IMR-90 (cell line): ENCODE results near the gene LSM14B. TPM values are rescaled to one million over a fixed set of nuclear protein-coding genes. Genes with fewer than 3 reads are reported as not detected.

Experiments used
- ATAC-seq: fragments of 200-7000 bp; cut with Tn5 transposase; 2 replicates; pipeline ENCODE4 v1.9.1; 2020; ENCODE audit warnings: low read depth, mild to moderate bottlenecking, moderate library complexity
- BruUV-seq: library from RNA; stranded (reverse); fragments of 400-500 nt; replicated peaks from 2 replicates; lab custom pipeline; 2021; lab: Mats Ljungman, UMichigan
- CTCF ChIA-PET: fragments of 300-600 bp; formaldehyde crosslinking; extraction: SDS; loops from one replicate; lab custom pipeline; 2021; ENCODE audit warnings: antibody characterized with exemption; lab: Yijun Ruan, JAX
- POLR2A ChIA-PET: fragments of 300-600 bp; sonication (Branson Sonifier 250); formaldehyde crosslinking; loops from one replicate; lab custom pipeline; 2022; ENCODE audit warnings: antibody characterized with exemption; ENCODE audit not compliant: unreplicated experiment; lab: Charles Lee
- DNase-seq: peaks from one replicate; pipeline ENCODE4 v3.0.0; 2013
- H2AFZ ChIP-seq: replicated peaks from 2 replicates; pipeline ENCODE3; 2013; ENCODE audit warnings: low read length, mild to moderate bottlenecking; ENCODE audit not compliant: poor library complexity
- H2AK5ac ChIP-seq: 2 replicates; pipeline ENCODE4 v1.6.1; 2013; ENCODE audit warnings: low read depth, low read length, inconsistent platforms
- H2AK9ac ChIP-seq: replicated peaks from 2 replicates; pipeline ENCODE3; 2013; ENCODE audit warnings: mild to moderate bottlenecking, low read depth, low read length, moderate library complexity; ENCODE audit not compliant: poor library complexity
- H2BK120ac ChIP-seq: 2 replicates; pipeline ENCODE4 v1.6.1; 2013; ENCODE audit warnings: low read depth, low read length, inconsistent platforms
- H2BK15ac ChIP-seq: 3 replicates; pipeline ENCODE4 v1.6.1; 2013; ENCODE audit warnings: low read depth, low read length, inconsistent platforms
- H2BK20ac ChIP-seq: 2 replicates; pipeline ENCODE4 v1.6.1; 2013; ENCODE audit warnings: low read depth, mild to moderate bottlenecking, inconsistent platforms, low read length, moderate library complexity
- H2BK5ac ChIP-seq: 2 replicates; pipeline ENCODE4 v1.6.1; 2013; ENCODE audit warnings: mild to moderate bottlenecking, low read depth, low read length, inconsistent platforms; ENCODE audit not compliant: poor library complexity, severe bottlenecking
- H3K14ac ChIP-seq: replicated peaks from 2 replicates; pipeline ENCODE4 v1.6.1; 2013; ENCODE audit warnings: low read depth, low read length, inconsistent platforms
- H3K18ac ChIP-seq: 2 replicates; pipeline ENCODE4 v1.6.1; 2013; ENCODE audit warnings: low read depth, low read length, control low read depth
- H3K23ac ChIP-seq: 2 replicates; pipeline ENCODE4 v1.6.1; 2013; ENCODE audit warnings: low read depth, low read length, inconsistent platforms
- H3K27ac ChIP-seq: 2 replicates; pipeline ENCODE4 v1.5.1; 2013; ENCODE audit warnings: mild to moderate bottlenecking, control low read depth, low read length; ENCODE audit not compliant: insufficient read depth
- H3K27me3 ChIP-seq: 2 replicates; pipeline ENCODE4 v1.6.1; 2013; ENCODE audit warnings: low read length; ENCODE audit not compliant: control insufficient read depth, insufficient read depth
- H3K36me3 ChIP-seq: 2 replicates; pipeline ENCODE4 v1.6.1; 2013; ENCODE audit warnings: low read length, mixed read lengths; ENCODE audit not compliant: control insufficient read depth, insufficient read depth
- H3K4ac ChIP-seq: 2 replicates; pipeline ENCODE4 v1.6.1; 2013; ENCODE audit warnings: low read depth, low read length, inconsistent platforms
- H3K4me1 ChIP-seq: 2 replicates; pipeline ENCODE4 v1.6.1; 2013; ENCODE audit warnings: low read length, mixed read lengths; ENCODE audit not compliant: control insufficient read depth, insufficient read depth
- H3K4me2 ChIP-seq: 2 replicates; pipeline ENCODE4 v1.6.1; 2013; ENCODE audit warnings: low read depth, mild to moderate bottlenecking, control low read depth, low read length, moderate library complexity
- H3K4me3 ChIP-seq: 2 replicates; pipeline ENCODE4 v1.5.1; 2013; ENCODE audit warnings: low read depth, mild to moderate bottlenecking, control low read depth, low read length, moderate library complexity; ENCODE audit not compliant: insufficient read depth
- H3K56ac ChIP-seq: 2 replicates; pipeline ENCODE4 v1.6.1; 2013; ENCODE audit warnings: low read length, inconsistent platforms; ENCODE audit not compliant: insufficient read depth; ENCODE audit errors: extremely low read depth
- H3K79me1 ChIP-seq, 2 experiments: 2 replicates each; pipeline ENCODE4 v1.6.1; 2013; ENCODE audit warnings: low read length in 2 of 2, inconsistent platforms in 1 of 2, low read depth in 1 of 2
- H3K9ac ChIP-seq: 2 replicates; pipeline ENCODE4 v1.6.1; 2013; ENCODE audit warnings: low read depth, low read length, control low read depth
- H3K9me1 ChIP-seq: 2 replicates; pipeline ENCODE4 v1.6.1; 2013; ENCODE audit warnings: low read length, inconsistent platforms; ENCODE audit not compliant: insufficient read depth
- H3K9me3 ChIP-seq: 2 replicates; pipeline ENCODE4 v1.6.1; 2013; ENCODE audit warnings: low read length; ENCODE audit not compliant: control insufficient read depth, insufficient read depth
- H4K20me1 ChIP-seq: 2 replicates; pipeline ENCODE4 v1.6.1; 2013; ENCODE audit warnings: low read length, inconsistent platforms; ENCODE audit not compliant: insufficient read depth
- H4K5ac ChIP-seq: 2 replicates; pipeline ENCODE4 v1.6.1; 2013; ENCODE audit warnings: mild to moderate bottlenecking, low read depth, low read length, control low read depth
- H4K8ac ChIP-seq, 2 experiments: 2 replicates each; pipeline ENCODE4 v1.6.1; 2013; ENCODE audit warnings: low read depth in 2 of 2, low read length in 2 of 2, control low read depth in 1 of 2, inconsistent platforms in 1 of 2
- H4K91ac ChIP-seq: 2 replicates; pipeline ENCODE4 v1.6.1; 2013; ENCODE audit warnings: low read depth, low read length, inconsistent platforms; ENCODE audit not compliant: insufficient read depth
- BHLHE40 ChIP-seq: fragments of 150-350 bp; IDR thresholded peaks from 2 replicates; pipeline ENCODE4 v1.6.1; 2016; ENCODE audit warnings: mild to moderate bottlenecking, low read depth, low read length
- CHD1 ChIP-seq: IDR thresholded peaks from 2 replicates; pipeline ENCODE4 v1.6.1; 2012; ENCODE audit warnings: low read depth, low read length, improper control_type of control experiment
- MAZ ChIP-seq: IDR thresholded peaks from 2 replicates; pipeline ENCODE4 v1.6.1; 2012; ENCODE audit warnings: low read depth, mild to moderate bottlenecking, low read length, improper control_type of control experiment, moderate library complexity, borderline replicate concordance
- NFE2L2 ChIP-seq: fragments of 150-350 bp; IDR thresholded peaks from 2 replicates; pipeline ENCODE4 v1.6.1; 2016; ENCODE audit warnings: low read depth, mild to moderate bottlenecking, low read length
- RAD21 ChIP-seq: IDR thresholded peaks from 2 replicates; pipeline ENCODE4 v1.6.1; 2012; ENCODE audit warnings: low read length, improper control_type of control experiment
- RFX5 ChIP-seq: IDR thresholded peaks from 2 replicates; pipeline ENCODE4 v1.8.0; 2012; ENCODE audit warnings: low read depth, mild to moderate bottlenecking, low read length, moderate library complexity
- SMC3 ChIP-seq: fragments of 150-350 bp; IDR thresholded peaks from 2 replicates; pipeline ENCODE4 v1.6.1; 2016; ENCODE audit warnings: low read depth, mild to moderate bottlenecking, antibody characterized with exemption, low read length, moderate library complexity
- WGBS, 2 experiments: methylation state at CpG; one replicate each; pipeline versions ENCODE4 v1.1.5 to v1.1.7; 2013; ENCODE audit warnings: missing lambda C conversion rate in 2 of 2; ENCODE audit not compliant: insufficient read length in 1 of 2; ENCODE audit errors: extremely low coverage in 2 of 2; 5-methylcytosine and 5-hydroxymethylcytosine counted together
- dilution Hi-C: fragments of 300-500 bp; cut with HindIII; formaldehyde crosslinking; loops from one replicate; pipeline ENCODE4 v1.14.3; 2018; ENCODE audit warnings: low sequenced_read_pairs; ENCODE audit not compliant: unreplicated experiment
- in situ Hi-C: fragments of 300-500 bp; cut with MboI; formaldehyde crosslinking; loops from 3 replicates; pipeline ENCODE4 v1.14.3; 2019; ENCODE audit warnings: low sequenced_read_pairs, inconsistent platforms, mixed read lengths
- intact Hi-C: fragments of 100-400 bp; cut with micrococcal nuclease; formaldehyde crosslinking; loops from 2 replicates; pipeline ENCODE4 v1.10.0; 2022
- polyA plus RNA-seq, 3 experiments: library from polyadenylated mRNA; depleted of rRNA; stranded (reverse); fragments of >200 nt; gene quantifications; 2 replicates each; pipeline ENCODE4 v1.2.3, GENCODE V29; 2012; ENCODE audit warnings: low replicate concordance in 1 of 3
- total RNA-seq: library from RNA; depleted of rRNA; stranded (reverse); fragments of >200 nt; gene quantifications from 2 replicates; pipeline ENCODE4 v1.2.3, GENCODE V29; 2012
- TF ChIP-seq, protein P1 (sequence below): conservative IDR thresholded peaks from 2 replicates; pipeline ENCODE4 v1.5.1; 2012; ENCODE audit warnings: mild to moderate bottlenecking, low read depth, low read length, improper control_type of control experiment
- TF ChIP-seq, protein P2 (sequence below): fragments of 150-350 bp; IDR thresholded peaks from 2 replicates; pipeline ENCODE4 v1.6.1; 2016; ENCODE audit warnings: low read depth, mild to moderate bottlenecking, low read length, moderate library complexity, borderline replicate concordance
- TF ChIP-seq, protein P3 (sequence below): fragments of 150-350 bp; IDR thresholded peaks from 2 replicates; pipeline ENCODE4 v1.6.1; 2017; ENCODE audit warnings: mild to moderate bottlenecking, antibody characterized with exemption, low read length, low read depth

LSM14B gene
- total and polyA plus RNA-seq, 2 of the 4 experiments (the other 2 are of a cell fraction), result 23.7 to 41.1 TPM

DNA sequence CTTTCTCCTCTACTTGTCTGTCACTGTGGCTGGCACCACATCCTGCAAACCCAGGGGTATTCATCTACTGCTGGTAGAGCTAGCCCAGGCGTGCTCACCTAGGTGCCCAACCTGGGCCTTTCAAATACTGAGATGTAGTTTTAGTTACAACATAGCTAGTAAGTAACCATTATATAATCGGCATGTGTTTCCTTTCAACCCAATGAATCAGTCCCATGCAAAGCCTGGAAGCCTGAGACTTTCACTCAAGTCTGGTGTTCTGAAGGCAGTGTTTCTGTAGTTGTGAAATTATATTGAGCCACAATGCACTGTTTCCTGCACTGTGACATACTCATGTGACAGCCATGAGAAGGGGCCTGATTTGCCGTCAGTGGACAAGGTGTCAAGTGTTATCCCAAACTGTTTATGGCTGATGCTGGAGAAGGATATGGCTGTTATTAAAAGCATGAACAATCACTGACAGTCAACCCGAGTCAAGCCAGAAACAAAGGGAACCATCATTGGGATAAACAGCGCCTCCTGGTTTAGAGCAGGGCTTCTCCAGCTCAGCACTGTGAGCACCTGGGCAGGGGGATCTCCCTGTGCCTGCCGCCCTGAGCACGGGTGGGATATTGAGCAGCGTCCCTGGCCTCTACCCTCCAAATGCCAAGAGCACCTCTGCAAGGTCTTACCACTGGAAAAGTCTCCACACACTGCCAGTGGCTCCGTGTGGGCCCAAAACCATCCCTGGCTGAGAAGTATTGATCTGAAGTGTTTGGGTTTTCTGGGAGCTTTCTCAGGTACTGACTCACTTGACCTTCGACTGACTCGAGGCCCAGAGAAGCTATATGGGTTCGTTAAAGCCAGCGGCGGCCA is 19.3 kb downstream of the LSM14B start:
- H3K9me3 ChIP-seq, result no peaks in the 10 kb centered on the region
- peak overlapping the region; percentile 55 for H3K27ac ChIP-seq
- peak overlapping the region; percentile 95 for H3K4me3 ChIP-seq
- no peaks in the 10 kb centered on the region for H3K27me3 ChIP-seq
- H2AK9ac ChIP-seq, result peak overlapping the region; percentile 82
- H3K9ac ChIP-seq, result peak overlapping the region; percentile 93
- peaks cover 15% of the 10 kb centered on the region for H3K4me1 ChIP-seq
- 0% methylated on average over 1 of the region's 14 CpGs; no CpG with 5 or more reads in 1 of the 2 experiments for WGBS, 2 experiments
- H3K14ac ChIP-seq, result peak overlapping the region; percentile 10; the same call in 1 of the 2 replicates
- no peak overlapping the region for H2BK20ac ChIP-seq
- no peak overlapping the region for H3K18ac ChIP-seq
- dilution Hi-C loops (no loop called here), intact Hi-C loops (loop anchor here (1.0 kb wide), 1 partner anchor 131 kb away; no protein-coding TSS in a partner anchor), in situ Hi-C loops (no loop called here)
- H4K8ac ChIP-seq, result no peak overlapping the region
- H2BK15ac ChIP-seq, result no peak overlapping the region
- peak overlapping the region; percentile 49; the same call in 1 of the 2 replicates for H3K4ac ChIP-seq
- H3K23ac ChIP-seq, result peak overlapping the region; percentile 68
- TF ChIP-seq, protein P1, sequence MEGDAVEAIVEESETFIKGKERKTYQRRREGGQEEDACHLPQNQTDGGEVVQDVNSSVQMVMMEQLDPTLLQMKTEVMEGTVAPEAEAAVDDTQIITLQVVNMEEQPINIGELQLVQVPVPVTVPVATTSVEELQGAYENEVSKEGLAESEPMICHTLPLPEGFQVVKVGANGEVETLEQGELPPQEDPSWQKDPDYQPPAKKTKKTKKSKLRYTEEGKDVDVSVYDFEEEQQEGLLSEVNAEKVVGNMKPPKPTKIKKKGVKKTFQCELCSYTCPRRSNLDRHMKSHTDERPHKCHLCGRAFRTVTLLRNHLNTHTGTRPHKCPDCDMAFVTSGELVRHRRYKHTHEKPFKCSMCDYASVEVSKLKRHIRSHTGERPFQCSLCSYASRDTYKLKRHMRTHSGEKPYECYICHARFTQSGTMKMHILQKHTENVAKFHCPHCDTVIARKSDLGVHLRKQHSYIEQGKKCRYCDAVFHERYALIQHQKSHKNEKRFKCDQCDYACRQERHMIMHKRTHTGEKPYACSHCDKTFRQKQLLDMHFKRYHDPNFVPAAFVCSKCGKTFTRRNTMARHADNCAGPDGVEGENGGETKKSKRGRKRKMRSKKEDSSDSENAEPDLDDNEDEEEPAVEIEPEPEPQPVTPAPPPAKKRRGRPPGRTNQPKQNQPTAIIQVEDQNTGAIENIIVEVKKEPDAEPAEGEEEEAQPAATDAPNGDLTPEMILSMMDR, result peak; percentile 38
- TF ChIP-seq, protein P2, sequence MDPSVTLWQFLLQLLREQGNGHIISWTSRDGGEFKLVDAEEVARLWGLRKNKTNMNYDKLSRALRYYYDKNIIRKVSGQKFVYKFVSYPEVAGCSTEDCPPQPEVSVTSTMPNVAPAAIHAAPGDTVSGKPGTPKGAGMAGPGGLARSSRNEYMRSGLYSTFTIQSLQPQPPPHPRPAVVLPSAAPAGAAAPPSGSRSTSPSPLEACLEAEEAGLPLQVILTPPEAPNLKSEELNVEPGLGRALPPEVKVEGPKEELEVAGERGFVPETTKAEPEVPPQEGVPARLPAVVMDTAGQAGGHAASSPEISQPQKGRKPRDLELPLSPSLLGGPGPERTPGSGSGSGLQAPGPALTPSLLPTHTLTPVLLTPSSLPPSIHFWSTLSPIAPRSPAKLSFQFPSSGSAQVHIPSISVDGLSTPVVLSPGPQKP, result no peak
- TF ChIP-seq MAZ (no peak), NFE2L2 (no peak), BHLHE40 (no peak), SMC3 (0 out of 2 replicates have a peak, but pooled peaks have one; percentile 18), CHD1 (no peak), RFX5 (no peak), RAD21 (peak; percentile 23; the same call in 1 of the 2 replicates)
- TF ChIP-seq, protein P3, sequence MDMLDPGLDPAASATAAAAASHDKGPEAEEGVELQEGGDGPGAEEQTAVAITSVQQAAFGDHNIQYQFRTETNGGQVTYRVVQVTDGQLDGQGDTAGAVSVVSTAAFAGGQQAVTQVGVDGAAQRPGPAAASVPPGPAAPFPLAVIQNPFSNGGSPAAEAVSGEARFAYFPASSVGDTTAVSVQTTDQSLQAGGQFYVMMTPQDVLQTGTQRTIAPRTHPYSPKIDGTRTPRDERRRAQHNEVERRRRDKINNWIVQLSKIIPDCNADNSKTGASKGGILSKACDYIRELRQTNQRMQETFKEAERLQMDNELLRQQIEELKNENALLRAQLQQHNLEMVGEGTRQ, result no peak
- peaks cover 17 to 78% of the 10 kb centered on the region in 2 experiments for H3K79me1 ChIP-seq
- POLR2A ChIA-PET, result interaction anchor here (0.6 kb wide), 1 partner anchor 9 kb away, joined by 13 read pairs; no protein-coding TSS in a partner anchor
- no peak overlapping the region for H2BK120ac ChIP-seq
- no peak overlapping the region; the same call in 1 of the 2 replicates for H3K56ac ChIP-seq
- ATAC-seq (no peak), DNase-seq (peak; percentile 38)
- peaks cover 43% of the 10 kb centered on the region for H3K36me3 ChIP-seq
- peak overlapping the region; percentile 89 for H3K4me2 ChIP-seq
- H2AFZ ChIP-seq, result no peak overlapping the region
- H4K20me1 ChIP-seq, result peaks cover 87% of the 10 kb centered on the region
- 0 out of 2 replicates have a peak overlapping the region, but pooled peaks have one; percentile 21 for H2AK5ac ChIP-seq
- H4K5ac ChIP-seq, result no peak overlapping the region
- BruUV-seq, result no TSS peak
- H3K9me1 ChIP-seq, result peaks cover 21% of the 10 kb centered on the region
- H2BK5ac ChIP-seq, result no peak overlapping the region
- no peak overlapping the region for H4K91ac ChIP-seq
- CTCF ChIA-PET, result interaction anchor here (0.7 kb wide), 1 partner anchor 121 kb away, joined by 3 read pairs; no protein-coding TSS in a partner anchor
